GM12872 (cell line): ENCODE measurements around the gene TMEM115.

Experiments
- TF ChIP-seq, protein P1 (sequence below): IDR thresholded peaks from 3 replicates; pipeline ENCODE4 v1.5.1; 2011; ENCODE audit warnings: low read depth, mild to moderate bottlenecking, low read length, moderate library complexity; ENCODE audit not compliant: insufficient read depth

Gene TMEM115

DNA sequence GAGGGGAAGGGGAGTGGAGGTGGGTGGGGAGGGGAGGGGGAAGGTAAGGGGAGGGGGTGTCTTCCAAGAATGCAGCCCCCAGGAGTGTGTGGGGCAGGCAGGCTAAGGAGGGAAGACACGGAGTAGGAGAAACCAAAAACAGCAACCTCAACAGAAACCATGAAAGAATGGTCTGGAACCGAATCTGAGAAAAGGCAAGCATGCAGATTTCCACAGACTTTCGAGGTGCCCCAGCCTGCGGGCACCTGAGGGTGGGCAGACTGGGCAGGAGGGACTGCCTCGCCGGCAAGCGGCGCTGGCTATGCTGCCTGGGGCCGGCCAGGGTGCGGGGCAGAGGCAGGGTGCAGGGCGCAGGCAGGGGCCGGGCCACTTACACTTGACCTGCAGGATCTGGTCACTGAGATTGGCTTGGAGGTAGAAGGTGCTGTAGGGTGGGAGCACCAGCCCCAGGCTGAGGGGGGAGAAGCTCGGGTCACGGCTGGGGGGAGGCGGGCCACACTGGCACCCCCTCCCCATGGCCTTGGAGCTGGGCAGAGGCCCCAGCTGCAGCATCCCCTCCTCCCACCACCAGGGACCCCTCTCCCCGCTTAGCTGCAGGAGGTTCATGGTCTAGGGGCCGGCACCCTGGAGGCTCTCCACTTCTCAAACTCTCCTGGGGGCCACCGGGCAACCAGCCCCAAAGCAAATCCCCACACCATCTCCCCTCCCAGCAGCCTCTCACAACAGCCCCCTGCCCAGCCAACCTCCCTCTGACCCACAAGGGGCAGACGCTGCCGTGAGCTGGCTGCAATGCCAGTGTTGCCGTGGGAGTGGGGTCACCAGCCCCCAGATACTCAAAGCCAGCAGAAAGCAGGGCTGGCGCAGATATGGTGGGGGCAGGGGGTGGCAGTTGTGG lies 15.3 kb upstream of the TMEM115 start:
- TF ChIP-seq, protein P1, sequence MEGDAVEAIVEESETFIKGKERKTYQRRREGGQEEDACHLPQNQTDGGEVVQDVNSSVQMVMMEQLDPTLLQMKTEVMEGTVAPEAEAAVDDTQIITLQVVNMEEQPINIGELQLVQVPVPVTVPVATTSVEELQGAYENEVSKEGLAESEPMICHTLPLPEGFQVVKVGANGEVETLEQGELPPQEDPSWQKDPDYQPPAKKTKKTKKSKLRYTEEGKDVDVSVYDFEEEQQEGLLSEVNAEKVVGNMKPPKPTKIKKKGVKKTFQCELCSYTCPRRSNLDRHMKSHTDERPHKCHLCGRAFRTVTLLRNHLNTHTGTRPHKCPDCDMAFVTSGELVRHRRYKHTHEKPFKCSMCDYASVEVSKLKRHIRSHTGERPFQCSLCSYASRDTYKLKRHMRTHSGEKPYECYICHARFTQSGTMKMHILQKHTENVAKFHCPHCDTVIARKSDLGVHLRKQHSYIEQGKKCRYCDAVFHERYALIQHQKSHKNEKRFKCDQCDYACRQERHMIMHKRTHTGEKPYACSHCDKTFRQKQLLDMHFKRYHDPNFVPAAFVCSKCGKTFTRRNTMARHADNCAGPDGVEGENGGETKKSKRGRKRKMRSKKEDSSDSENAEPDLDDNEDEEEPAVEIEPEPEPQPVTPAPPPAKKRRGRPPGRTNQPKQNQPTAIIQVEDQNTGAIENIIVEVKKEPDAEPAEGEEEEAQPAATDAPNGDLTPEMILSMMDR: no peak

DNA sequence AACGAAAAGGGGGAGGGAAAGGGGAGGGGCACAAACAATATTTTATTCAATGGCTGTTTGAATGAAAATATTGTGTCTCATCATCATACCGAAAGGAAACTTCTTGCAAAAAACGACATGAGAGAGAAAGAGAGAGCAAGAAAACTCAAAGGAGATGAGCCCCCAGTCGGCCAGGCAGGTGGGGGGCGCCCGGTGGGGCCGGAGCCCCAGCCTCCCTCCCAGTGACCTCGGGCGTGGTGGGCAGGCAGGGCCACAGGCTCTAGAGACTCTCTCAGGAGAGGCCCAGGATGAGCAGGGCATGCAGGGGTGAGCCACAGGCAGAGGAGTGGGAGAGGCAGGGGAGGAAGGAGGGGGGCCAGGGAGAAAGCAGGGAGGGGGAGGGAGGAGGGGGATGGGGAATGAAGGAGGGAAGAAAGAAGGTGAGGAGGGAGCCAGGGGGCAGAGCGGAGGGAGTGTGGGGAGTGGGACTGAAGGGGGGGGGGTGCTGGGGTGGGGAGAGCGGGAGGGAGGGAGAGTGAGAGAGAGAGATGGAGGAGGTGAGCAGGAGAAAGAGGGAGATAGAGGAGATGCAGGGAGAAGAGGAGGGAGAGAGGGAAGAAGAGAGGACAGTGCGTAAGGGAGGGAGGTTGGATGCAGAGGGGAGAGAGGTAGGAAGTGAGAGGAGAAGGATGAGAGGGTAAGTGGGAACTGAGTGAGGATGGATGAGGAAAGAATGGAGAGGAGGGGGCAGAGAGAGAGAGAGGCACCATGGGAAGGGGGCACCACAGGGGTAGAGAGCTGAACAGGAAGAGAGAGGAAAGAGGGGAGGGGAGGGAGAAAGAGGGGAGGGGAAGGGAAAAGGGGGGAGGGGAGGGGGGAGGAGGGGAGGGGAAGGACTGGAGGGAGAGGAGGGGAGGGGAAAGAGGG lies 14.1 kb upstream of the TMEM115 start:
- TF ChIP-seq, protein P1: no peak

DNA sequence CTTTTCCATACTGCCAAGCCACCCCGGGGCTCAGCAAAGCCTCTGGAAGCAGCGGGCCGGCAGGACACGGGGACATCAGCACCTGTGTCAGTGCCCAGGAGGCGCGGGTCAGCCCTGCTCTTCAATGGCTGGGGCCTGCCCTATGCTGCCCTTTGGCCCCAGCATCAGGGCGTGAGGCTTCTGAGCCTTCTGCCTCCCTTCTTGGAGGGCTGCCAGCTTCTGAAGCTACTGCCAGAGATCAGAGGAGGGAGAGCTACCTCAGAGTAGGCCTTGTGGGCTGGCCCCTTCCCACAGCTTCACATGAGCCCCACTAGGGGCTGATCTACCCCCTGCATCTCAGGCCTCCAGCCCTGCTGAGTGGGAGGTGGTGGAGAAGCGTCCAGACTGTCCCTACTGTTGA lies 13.0 kb upstream of the TMEM115 start:
- TF ChIP-seq, protein P1: no peak

DNA sequence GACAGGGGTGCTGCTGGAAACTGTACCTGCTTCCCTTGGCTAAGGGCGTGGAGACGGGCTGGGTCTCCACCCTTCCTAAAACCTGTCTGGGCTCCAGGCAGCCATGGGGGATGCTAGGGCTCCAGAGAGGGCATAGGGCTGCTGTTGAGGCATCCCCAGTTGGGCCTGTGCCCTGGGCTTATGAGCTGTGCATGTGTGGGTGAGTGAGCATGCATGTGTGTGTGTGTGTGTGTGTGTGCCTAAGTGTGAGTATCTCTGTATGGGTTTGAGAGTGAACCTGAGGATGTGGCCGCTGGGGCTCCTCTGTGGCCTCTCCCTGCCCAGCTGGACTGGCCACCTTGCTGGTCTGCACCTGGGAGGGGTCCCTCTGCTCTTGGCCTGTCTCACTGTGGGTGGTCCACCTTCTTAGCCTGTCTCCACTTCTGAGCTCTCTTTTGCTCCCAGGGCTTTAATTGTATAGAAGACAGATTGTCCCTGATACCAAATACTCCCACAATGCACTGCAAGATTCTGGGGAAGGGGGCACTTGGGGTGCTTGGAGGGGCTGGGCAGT lies 11.9 kb upstream of the TMEM115 start:
- TF ChIP-seq, protein P1: no peak

DNA sequence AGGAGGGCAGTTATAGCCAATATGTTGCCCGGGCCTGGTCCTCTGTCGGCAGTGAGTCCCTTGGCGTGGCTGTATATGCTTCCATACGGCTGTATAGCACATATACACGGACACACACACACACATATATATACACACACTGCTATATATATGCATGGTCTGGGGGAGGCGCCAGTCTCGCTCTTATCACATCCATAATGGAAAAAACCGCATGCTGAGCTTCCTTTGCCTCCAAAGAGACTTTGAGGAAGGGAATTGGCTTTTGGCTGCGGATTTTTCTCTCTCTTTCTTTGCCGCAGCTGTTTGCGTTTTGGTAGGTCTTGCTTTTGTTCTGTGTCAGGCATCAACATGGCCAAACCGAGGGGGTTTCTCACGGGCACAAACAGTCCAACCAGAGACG lies 11.3 kb upstream of the TMEM115 start:
- TF ChIP-seq, protein P1: no peak

DNA sequence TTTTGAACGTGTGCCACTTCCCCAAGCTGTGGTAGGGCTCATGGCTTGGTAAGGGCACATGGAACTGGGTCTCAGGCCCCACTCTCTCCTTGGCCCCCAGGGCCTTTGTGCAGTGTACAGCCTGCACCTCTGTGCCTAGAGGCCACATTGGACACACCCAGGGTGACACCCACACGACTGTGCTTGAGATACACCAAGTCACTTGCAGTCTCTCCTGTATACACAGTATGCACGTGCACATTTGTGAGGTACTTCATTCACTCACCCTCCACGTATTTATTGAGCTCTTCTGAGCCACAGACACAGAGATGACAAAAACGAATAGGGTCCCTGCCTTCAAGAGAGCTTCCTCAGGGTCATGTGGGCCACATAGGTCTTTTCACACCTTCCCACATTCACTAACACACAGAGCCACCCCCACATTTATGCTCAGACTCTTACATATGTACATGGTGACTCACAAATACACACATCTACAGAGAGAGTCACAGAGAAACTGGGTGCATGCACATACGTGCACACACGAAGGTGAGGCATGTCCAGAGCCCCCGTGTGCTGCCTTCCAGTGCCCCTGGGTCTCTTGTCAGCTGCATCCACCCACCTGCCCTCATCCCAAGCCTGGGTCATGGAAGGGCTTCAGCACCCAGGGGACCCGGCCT lies 9.8 kb upstream of the TMEM115 start:
- TF ChIP-seq, protein P1: no peak
